CD4-positive, CD25-positive, alpha-beta regulatory T cell (primary cell): ENCODE measurements around the gene MXD3. TPM values are rescaled to one million over a fixed set of nuclear protein-coding genes. Genes with fewer than 3 reads are reported as not detected.

ENCODE experiments used
- ATAC-seq, 2 donors: fragments of 150-1000 bp; cut with Tn5 transposase; one replicate each; pipeline ENCODE4 v1.10.0; 2021; ENCODE audit warnings: low read depth in 2 of 2, moderate number of reproducible peaks in 2 of 2, moderate library complexity in 1 of 2
- DNase-seq, 3 donors: peaks; one replicate each; pipeline versions ENCODE4 v3.0.0 to v3.0.0-alpha.2; 2012 to 2022; ENCODE audit warnings: mixed read lengths in 1 of 3
- H3K27ac ChIP-seq: one replicate; pipeline ENCODE4 v1.7.0; 2013; ENCODE audit warnings: mild to moderate bottlenecking, low read length; ENCODE audit not compliant: insufficient read depth, poor library complexity, severe bottlenecking
- H3K27me3 ChIP-seq: one replicate; pipeline ENCODE4 v1.7.0; 2013; ENCODE audit warnings: low read length; ENCODE audit not compliant: control insufficient read depth, insufficient read depth
- H3K36me3 ChIP-seq: one replicate; pipeline ENCODE4 v1.7.0; 2013; ENCODE audit warnings: mild to moderate bottlenecking, low read length, moderate library complexity; ENCODE audit not compliant: control insufficient read depth, insufficient read depth
- H3K4me1 ChIP-seq: 2 replicates; pipeline ENCODE4 v1.7.0; 2013; ENCODE audit warnings: mild to moderate bottlenecking, low read length; ENCODE audit not compliant: insufficient read depth, control insufficient read depth, poor library complexity, severe bottlenecking
- H3K4me3 ChIP-seq: one replicate; pipeline ENCODE4 v1.7.0; 2013; ENCODE audit warnings: low read depth, mild to moderate bottlenecking, low read length, moderate library complexity
- H3K9me3 ChIP-seq, 2 experiments: 1 replicate in 1 of 2; 2 replicates in 1 of 2; pipeline ENCODE4 v1.7.0; 2013; ENCODE audit warnings: low read length in 2 of 2, mild to moderate bottlenecking in 1 of 2, moderate library complexity in 1 of 2; ENCODE audit not compliant: control insufficient read depth in 2 of 2
- H3K27ac Mint-ChIP-seq, 3 donors: one replicate each; pipeline ENCODE4 v1.8.0; 2020 to 2022; ENCODE audit warnings: mild to moderate bottlenecking in 3 of 3, mixed read lengths in 3 of 3, moderate library complexity in 2 of 3
- H3K27me3 Mint-ChIP-seq: one replicate; pipeline ENCODE4 v1.8.0; 2022; ENCODE audit warnings: mild to moderate bottlenecking, mixed read lengths
- H3K36me3 Mint-ChIP-seq: one replicate; pipeline ENCODE4 v1.8.0; 2020; ENCODE audit warnings: mixed read lengths
- H3K4me1 Mint-ChIP-seq, 4 donors: one replicate each; pipeline ENCODE4 v1.8.0; 2020 to 2022; ENCODE audit warnings: mixed read lengths in 4 of 4, mild to moderate bottlenecking in 1 of 4
- H3K4me3 Mint-ChIP-seq, 4 donors: one replicate each; pipeline ENCODE4 v1.8.0; 2020 to 2022; ENCODE audit warnings: mild to moderate bottlenecking in 4 of 4, mixed read lengths in 4 of 4, moderate library complexity in 3 of 4
- H3K9me3 Mint-ChIP-seq, 7 donors: one replicate each; pipeline ENCODE4 v1.8.0; 2020 to 2022; ENCODE audit warnings: mixed read lengths in 7 of 7, mild to moderate bottlenecking in 3 of 7, moderate library complexity in 2 of 7
- polyA plus RNA-seq, 4 donors: library from polyadenylated mRNA; unstranded; fragments of 300-500 nt; fragmentation: Illumina TruSeq; gene quantifications; one replicate each; pipeline ENCODE4 v1.2.3, GENCODE V29; 2021
- total RNA-seq: library from RNA; stranded (reverse); gene quantifications from one replicate; pipeline ENCODE4 v1.2.3, GENCODE V29; 2022

Gene MXD3
- total and polyA plus RNA-seq, 5 donors from 2014 or later: 0.36 to 8.7 (median 0.89) TPM

DNA sequence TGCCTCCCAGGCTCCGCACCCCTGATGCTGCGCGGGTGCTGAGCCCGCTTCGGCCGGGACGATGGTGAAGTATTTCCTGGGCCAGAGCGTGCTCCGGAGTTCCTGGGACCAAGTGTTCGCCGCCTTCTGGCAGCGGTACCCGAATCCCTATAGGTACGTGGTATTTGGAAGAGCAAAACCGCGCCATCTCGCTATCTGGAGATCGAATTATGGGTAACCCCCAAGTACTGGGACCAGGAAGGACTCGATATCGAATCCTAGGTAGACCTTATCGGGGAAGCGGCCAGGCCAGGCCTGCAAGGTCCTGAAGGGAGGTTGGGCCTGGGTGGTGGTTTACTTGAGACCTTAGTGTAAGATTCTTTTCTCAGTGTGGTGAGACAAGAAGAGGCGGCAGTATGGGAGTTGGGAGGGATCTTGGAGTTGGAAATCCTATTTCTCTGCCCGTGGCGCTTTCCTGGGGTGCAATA, 7.7 kb downstream of the MXD3 start:
- peaks cover 62% of the 10 kb centered on the region for H3K4me1 ChIP-seq
- peaks cover 21 to 78% (median 53%) of the 10 kb centered on the region in 4 donors for H3K4me1 Mint-ChIP-seq

DNA sequence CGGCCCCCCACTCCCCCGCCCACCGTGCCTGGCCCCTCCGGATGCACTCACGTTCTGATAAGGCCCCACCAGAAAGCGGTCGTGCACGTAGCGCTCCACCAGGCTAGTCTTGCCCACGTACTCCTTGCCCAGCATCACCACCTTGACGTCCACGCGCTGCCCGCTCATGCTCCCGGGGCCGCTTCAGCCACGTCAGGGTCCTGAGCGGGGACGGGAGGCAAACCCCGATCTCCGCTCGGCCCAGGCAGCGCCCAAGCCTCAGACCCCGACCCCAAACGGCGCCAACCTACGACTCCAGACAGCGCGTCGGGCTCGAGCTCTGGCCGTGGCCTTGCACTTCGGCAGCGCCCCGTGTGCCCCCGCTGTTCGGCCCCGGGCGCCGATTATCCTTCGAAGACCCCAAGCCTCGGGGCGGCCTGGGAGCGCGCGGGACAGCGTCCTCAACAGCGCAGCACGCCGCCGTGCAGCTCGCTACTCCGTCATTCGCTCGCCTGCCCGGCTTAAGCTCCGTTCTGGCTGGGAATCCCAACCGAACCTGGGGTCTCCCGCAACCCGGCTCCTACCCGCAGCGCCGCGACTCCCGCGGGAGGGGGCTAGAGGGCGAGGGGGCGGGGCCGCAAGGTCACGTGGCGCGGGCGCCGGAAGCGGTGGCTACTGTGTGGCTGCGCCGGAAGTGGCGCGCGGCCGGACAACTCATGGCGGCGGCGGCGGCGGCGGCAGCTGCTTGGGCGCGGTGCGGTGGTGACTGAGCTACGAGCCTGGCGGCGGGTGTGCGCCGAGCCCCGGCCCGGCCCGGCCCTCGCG, 8.4 kb downstream of the MXD3 start, which contains the start of the genes PRELID1 and RAB24:
Gene PRELID1 (plus strand): TSS at position 679 of the 804 bp plus-strand sequence. CDS start 187 bp downstream, outside the sequence.
Gene RAB24 (minus strand): TSS at position 599 of the 804 bp plus-strand sequence. CDS start 431 bp downstream, at position 168.
- ATAC-seq (peak; percentile 68 to 74), DNase-seq (peak; percentile 85 to 92 (median 88))
- peaks cover 17% of the 10 kb centered on the region for H3K36me3 ChIP-seq
- no peaks in the 10 kb centered on the region for H3K9me3 ChIP-seq
- Mint-ChIP-seq H3K4me3 (peak within 1 kb of the TSS; percentile 92 to 99 (median 95)), H3K9me3 (no peaks in the 10 kb centered on the region), H3K36me3 (peaks cover 12% of the 10 kb centered on the region), H3K27ac (peak within 1 kb of the TSS; percentile 91 to 95 (median 95)), H3K27me3 (peaks cover 4% of the 10 kb centered on the region), H3K4me1 (peaks cover 23 to 78% (median 56%) of the 10 kb centered on the region in 4 donors)
- no peaks in the 10 kb centered on the region for H3K27me3 ChIP-seq
- H3K4me1 ChIP-seq: peaks cover 62% of the 10 kb centered on the region
- peak within 1 kb of the TSS; percentile 91 for H3K4me3 ChIP-seq
- peak within 1 kb of the TSS; percentile 70 for H3K27ac ChIP-seq

More for the DNA sequence above, 7.7 kb downstream of the MXD3 start:
- H3K9me3 Mint-ChIP-seq: no peaks in the 10 kb centered on the region
- peaks cover 4% of the 10 kb centered on the region for H3K27me3 Mint-ChIP-seq
- H3K36me3 Mint-ChIP-seq: peaks cover 12% of the 10 kb centered on the region
- H3K4me3 ChIP-seq: peak overlapping the region; percentile 91
- no peaks in the 10 kb centered on the region for H3K9me3 ChIP-seq
- H3K27ac ChIP-seq: peak overlapping the region; percentile 70
- peaks cover 17% of the 10 kb centered on the region for H3K36me3 ChIP-seq
- H3K27me3 ChIP-seq: no peaks in the 10 kb centered on the region
- no peak for ATAC-seq
- peak overlapping the region; percentile 92 to 99 (median 95) for H3K4me3 Mint-ChIP-seq
- DNase-seq: peak in 1 of 3 donors; percentile 45
- peak overlapping the region; percentile 91 to 95 (median 95) for H3K27ac Mint-ChIP-seq

DNA sequence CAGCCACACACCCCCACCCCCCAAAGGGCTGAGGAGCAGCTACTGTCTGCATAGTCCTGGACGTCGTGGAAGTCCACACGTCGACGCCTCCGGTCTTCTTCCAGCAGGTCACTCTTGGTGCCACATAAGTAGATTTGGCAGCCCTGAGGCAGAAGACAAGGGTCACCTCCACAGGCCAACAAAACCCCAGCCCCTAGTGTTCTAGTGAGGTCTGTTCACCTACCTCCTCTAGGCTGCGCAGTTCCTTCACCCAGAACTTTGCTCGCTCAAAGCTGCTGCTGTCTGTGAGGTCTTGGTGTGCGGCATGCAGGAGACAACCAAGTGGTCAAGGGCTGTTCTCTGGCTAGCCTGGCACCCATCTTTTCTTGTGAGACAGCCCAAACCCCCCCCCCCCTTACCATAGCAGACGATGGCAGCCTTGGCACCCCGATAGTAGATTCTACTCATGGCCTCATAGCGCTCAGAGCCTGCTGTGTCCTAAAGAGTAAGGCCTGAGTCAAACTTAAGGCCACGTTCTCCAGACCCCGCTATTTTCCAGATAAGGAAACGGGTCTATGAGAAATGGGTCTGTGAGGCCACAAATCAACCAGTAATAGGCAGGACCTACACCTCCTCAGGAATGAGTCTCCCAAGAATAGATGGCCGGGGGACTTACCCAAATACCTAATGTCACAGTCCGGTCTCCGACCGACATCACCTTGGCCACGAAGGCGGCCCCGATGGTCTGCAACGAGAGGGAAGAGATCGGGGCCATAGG, 9.2 kb downstream of the MXD3 start:
- H3K9me3 ChIP-seq: no peaks in the 10 kb centered on the region
- Mint-ChIP-seq H3K4me3 (peak overlapping the region; percentile 92 to 99 (median 95)), H3K27me3 (peaks cover 4% of the 10 kb centered on the region), H3K27ac (peak overlapping the region; percentile 75 to 91 (median 82)), H3K36me3 (peaks cover 12% of the 10 kb centered on the region), H3K9me3 (no peaks in the 10 kb centered on the region), H3K4me1 (peaks cover 23 to 80% (median 56%) of the 10 kb centered on the region in 4 donors)
- DNase-seq (no peak), ATAC-seq (no peak)
- H3K4me3 ChIP-seq: peak overlapping the region; percentile 48
- H3K36me3 ChIP-seq: peaks cover 17% of the 10 kb centered on the region
- H3K27ac ChIP-seq: peak overlapping the region; percentile 70
- no peaks in the 10 kb centered on the region for H3K27me3 ChIP-seq
- H3K4me1 ChIP-seq: peaks cover 62% of the 10 kb centered on the region

DNA sequence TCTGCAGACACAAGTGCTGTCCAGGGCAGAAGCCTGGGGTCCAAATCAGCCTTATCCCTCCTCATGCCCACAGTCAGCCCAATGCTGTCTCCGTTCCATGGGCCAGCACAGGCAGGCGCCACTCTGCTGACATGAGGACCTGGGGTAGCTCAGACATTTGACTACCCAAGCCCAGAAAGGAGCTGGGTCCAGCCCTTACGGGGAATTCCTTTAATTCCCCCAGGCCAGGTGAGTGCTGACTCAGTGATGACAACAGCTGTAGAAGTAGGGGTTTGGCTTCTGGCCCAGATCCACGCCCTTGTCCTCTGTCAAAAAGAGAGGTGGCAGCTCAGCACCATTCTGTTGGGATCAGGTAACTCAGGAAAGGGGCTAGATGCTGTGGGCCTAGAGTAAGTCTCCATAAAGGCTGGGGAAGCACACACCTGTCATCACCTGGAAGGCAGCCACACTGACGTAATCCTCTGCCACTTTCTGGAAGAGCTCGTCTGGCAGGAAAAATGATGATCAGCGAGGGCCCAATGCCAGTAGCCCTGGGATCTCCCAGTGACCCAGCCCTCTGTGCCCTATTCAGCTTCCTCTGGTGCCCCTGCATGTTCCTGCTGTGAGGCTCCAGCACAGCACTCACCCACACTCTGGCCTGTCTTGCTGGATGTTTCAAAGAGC, 10.1 kb downstream of the MXD3 start:
- Mint-ChIP-seq H3K9me3 (no peaks in the 10 kb centered on the region), H3K4me1 (peaks cover 27 to 84% (median 57%) of the 10 kb centered on the region in 4 donors), H3K4me3 (peak overlapping the region; percentile 92 to 99 (median 95)), H3K27ac (peak overlapping the region; percentile 82 to 96 (median 91)), H3K36me3 (peaks cover 8% of the 10 kb centered on the region), H3K27me3 (peaks cover 4% of the 10 kb centered on the region)
- DNase-seq (no peak), ATAC-seq (no peak)
- Histone ChIP-seq H3K4me3 (no peak overlapping the region), H3K27me3 (no peaks in the 10 kb centered on the region), H3K9me3 (no peaks in the 10 kb centered on the region), H3K36me3 (peaks cover 15% of the 10 kb centered on the region), H3K4me1 (peaks cover 66% of the 10 kb centered on the region), H3K27ac (peak overlapping the region; percentile 30)

DNA sequence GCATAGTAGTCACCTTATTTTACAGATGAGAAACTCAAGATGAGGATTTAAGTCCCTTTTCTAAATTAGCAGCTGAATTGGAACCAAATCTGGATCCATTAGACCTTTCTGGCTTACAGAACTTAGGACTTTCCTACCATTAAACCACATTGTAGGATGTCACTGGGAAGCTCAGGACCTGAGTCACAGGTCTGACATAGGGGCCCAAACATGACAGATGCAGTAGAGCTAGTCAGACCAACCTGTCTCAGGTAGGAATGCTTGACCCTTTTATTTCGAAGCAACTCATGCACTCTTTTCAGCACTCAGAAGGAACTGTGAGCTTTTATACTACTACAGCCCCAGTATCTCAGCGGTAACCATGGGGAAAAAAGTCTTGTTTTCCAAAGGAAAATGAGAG, 10.7 kb downstream of the MXD3 start:
- Mint-ChIP-seq H3K9me3 (no peaks in the 10 kb centered on the region), H3K27me3 (peaks cover 4% of the 10 kb centered on the region), H3K27ac (peak overlapping the region; percentile 87 to 96 (median 93)), H3K36me3 (peaks cover 8% of the 10 kb centered on the region), H3K4me1 (peaks cover 34 to 84% (median 59%) of the 10 kb centered on the region in 4 donors), H3K4me3 (peak overlapping the region; percentile 13 to 94 (median 86))
- peaks cover 12% of the 10 kb centered on the region for H3K36me3 ChIP-seq
- H3K4me3 ChIP-seq: peak overlapping the region; percentile 55
- ATAC-seq: no peak
- DNase-seq: no peak
- H3K27ac ChIP-seq: peak overlapping the region; percentile 69
- no peaks in the 10 kb centered on the region for H3K27me3 ChIP-seq
- no peaks in the 10 kb centered on the region for H3K9me3 ChIP-seq
- H3K4me1 ChIP-seq: peaks cover 71% of the 10 kb centered on the region

DNA sequence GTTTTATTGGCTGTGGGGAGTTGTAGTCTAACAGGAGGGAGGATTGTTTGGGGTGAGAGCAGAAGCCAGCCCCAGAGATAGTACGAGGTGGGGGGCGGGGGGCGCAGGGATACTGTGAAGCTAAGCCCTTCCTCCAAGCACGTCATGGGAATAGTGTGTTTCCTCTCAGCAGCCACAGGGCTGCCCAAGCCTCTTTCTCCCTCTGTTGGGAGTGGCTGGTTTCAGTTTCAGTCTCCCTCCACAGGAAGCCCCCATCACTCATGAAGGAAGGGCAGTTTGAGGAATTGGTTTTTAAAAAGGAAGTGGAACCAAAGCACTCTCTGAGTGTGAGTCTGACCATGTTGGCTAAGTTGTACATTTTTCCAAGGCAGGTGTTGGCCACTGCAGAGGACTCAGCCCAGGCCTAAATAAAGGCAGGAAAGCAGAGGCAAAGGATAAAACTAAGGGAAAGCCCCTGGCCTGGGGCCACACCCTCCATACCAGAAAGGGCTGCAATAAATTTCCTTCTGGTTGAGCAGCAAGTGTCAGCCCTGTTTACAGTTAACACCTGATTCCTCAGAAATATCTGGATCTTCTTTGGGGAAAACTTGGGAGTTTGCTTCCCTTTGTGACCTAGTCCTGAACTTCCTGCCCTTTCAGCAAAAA, 11.3 kb downstream of the MXD3 start:
- no peaks in the 10 kb centered on the region for H3K9me3 Mint-ChIP-seq
- H3K27ac Mint-ChIP-seq: peak overlapping the region; percentile 87 to 96 (median 93)
- Histone ChIP-seq H3K4me3 (peak overlapping the region; percentile 55), H3K9me3 (no peaks in the 10 kb centered on the region), H3K27me3 (no peaks in the 10 kb centered on the region), H3K27ac (peak overlapping the region; percentile 69), H3K36me3 (peaks cover 9% of the 10 kb centered on the region), H3K4me1 (peaks cover 70% of the 10 kb centered on the region)
- H3K4me3 Mint-ChIP-seq: peak overlapping the region; percentile 70 to 94 (median 86)
- H3K36me3 Mint-ChIP-seq: peaks cover 12% of the 10 kb centered on the region
- DNase-seq (peak; percentile 34 to 70 (median 34)), ATAC-seq (peak; percentile 17 to 35)
- peaks cover 37 to 84% (median 62%) of the 10 kb centered on the region in 4 donors for H3K4me1 Mint-ChIP-seq
- peaks cover 4% of the 10 kb centered on the region for H3K27me3 Mint-ChIP-seq
